Loucy (cell line): ENCODE results near the gene EPN2.

Experiments used
- H2AFZ ChIP-seq: fragments of 200-600 bp; sonication (generic); 2 replicates; pipeline ENCODE4 v1.6.0; 2016; ENCODE audit warnings: antibody characterized with exemption, mild to moderate bottlenecking, low read length, moderate library complexity
- H3F3A ChIP-seq: fragments of 200-600 bp; 2 replicates; pipeline ENCODE4 v1.6.0; 2016; ENCODE audit warnings: antibody characterized with exemption, low read depth, mild to moderate bottlenecking
- H3K27me3 ChIP-seq: fragments of 200-600 bp; sonication (generic); 2 replicates; pipeline ENCODE4 v1.6.1; 2014; ENCODE audit warnings: low read length, mild to moderate bottlenecking; ENCODE audit not compliant: insufficient read depth, poor library complexity, severe bottlenecking
- H3K36me3 ChIP-seq: fragments of 200-600 bp; sonication (generic); 2 replicates; pipeline ENCODE4 v1.6.1; 2016; ENCODE audit warnings: low read length; ENCODE audit not compliant: insufficient read depth
- H3K4me1 ChIP-seq: fragments of 200-600 bp; sonication (generic); 2 replicates; pipeline ENCODE4 v1.5.1; 2014; ENCODE audit warnings: low read length, mild to moderate bottlenecking; ENCODE audit not compliant: insufficient read depth, poor library complexity, severe bottlenecking
- H3K4me2 ChIP-seq: fragments of 200-600 bp; sonication (generic); 2 replicates; pipeline ENCODE4 v1.6.0; 2014; ENCODE audit warnings: antibody characterized with exemption, low read length, low read depth, mild to moderate bottlenecking; ENCODE audit not compliant: poor library complexity, severe bottlenecking
- H3K4me3 ChIP-seq: fragments of 200-600 bp; sonication (generic); 2 replicates; pipeline ENCODE4 v1.5.1; 2014; ENCODE audit warnings: low read length, mild to moderate bottlenecking, mixed read lengths; ENCODE audit not compliant: poor library complexity, severe bottlenecking
- H3K79me2 ChIP-seq: fragments of 200-600 bp; sonication (generic); 2 replicates; pipeline ENCODE4 v1.6.1; 2014; ENCODE audit warnings: low read length; ENCODE audit not compliant: insufficient read depth
- H3K9ac ChIP-seq: fragments of 200-600 bp; sonication (generic); 2 replicates; pipeline ENCODE4 v1.6.0; 2014; ENCODE audit warnings: mild to moderate bottlenecking, low read depth, low read length, moderate library complexity; ENCODE audit not compliant: poor library complexity, severe bottlenecking
- H3K9me2 ChIP-seq: fragments of 200-600 bp; sonication (generic); replicated peaks from 2 replicates; pipeline ENCODE4 v1.6.1; 2016; ENCODE audit warnings: low read depth, low read length, mixed read lengths
- H3K9me3 ChIP-seq: fragments of 200-600 bp; sonication (generic); 2 replicates; pipeline ENCODE4 v1.6.1; 2014; ENCODE audit warnings: mild to moderate bottlenecking, antibody characterized with exemption, low read length, low read depth; ENCODE audit not compliant: insufficient read depth
- H4K20me1 ChIP-seq: fragments of 200-600 bp; sonication (generic); 2 replicates; pipeline ENCODE4 v1.6.0; 2014; ENCODE audit warnings: antibody characterized with exemption, low read length, mild to moderate bottlenecking; ENCODE audit not compliant: insufficient read depth, poor library complexity, severe bottlenecking
- EZH2phosphoT487 ChIP-seq: fragments of 200-600 bp; IDR thresholded peaks from 2 replicates; pipeline ENCODE4 v1.6.1; 2018; ENCODE audit warnings: antibody characterized with exemption, mild to moderate bottlenecking, moderate library complexity, borderline replicate concordance
- TF ChIP-seq, protein P1 (sequence below): fragments of 200-600 bp; sonication (generic); conservative IDR thresholded peaks from 2 replicates; pipeline ENCODE4 v1.5.1; 2014; ENCODE audit warnings: mild to moderate bottlenecking, antibody characterized with exemption, low read length

Gene EPN2

DNA sequence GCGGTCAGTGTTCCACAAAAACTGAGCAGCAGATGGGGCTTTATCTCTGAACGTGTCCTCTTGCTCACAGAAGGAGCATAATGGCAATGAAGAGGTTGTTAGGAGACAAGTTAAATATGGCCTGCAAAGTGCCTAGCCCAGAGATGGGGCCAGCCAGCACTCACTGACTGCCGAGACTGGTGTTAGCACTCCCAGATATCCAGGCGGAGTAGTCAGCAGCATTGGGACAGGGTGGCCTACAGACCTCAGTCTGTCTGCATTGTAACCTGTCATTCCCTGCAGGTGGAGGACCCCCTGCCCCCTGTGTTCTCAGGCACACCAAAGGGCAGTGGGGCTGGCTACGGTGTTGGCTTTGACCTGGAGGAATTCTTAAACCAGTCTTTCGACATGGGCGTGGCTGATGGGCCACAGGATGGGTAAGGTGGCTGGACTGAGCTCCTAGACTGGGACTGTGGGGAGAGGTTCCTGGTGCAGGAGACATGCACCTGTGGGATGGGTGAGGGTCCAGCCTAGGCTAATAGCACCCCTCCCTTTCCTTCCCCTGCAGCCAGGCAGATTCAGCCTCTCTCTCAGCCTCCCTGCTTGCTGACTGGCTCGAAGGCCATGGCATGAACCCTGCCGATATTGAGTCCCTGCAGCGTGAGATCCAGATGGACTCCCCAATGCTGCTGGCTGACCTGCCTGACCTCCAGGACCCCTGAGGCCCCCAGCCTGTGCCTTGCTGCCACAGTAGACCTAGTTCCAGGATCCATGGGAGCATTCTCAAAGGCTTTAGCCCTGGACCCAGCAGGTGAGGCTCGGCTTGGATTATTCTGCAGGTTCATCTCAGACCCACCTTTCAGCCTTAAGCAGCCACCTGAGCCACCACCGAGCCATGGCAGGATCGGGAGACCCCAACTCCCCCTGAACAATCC is 145.6 kb downstream of the EPN2 start:
- Histone ChIP-seq H4K20me1 (no peaks in the 10 kb centered on the region), H3K4me2 (no peak overlapping the region), H3K36me3 (peaks cover 14% of the 10 kb centered on the region; the same call in 1 of the 2 replicates), H2AFZ (no peak overlapping the region), H3K27me3 (no peaks in the 10 kb centered on the region), H3F3A (no peaks in the 10 kb centered on the region), H3K9me3 (no peaks in the 10 kb centered on the region), H3K9me2 (no peaks in the 10 kb centered on the region), H3K4me1 (peaks cover 11% of the 10 kb centered on the region), H3K9ac (no peak overlapping the region), H3K79me2 (peaks cover 24% of the 10 kb centered on the region), H3K4me3 (no peak overlapping the region)
- TF ChIP-seq, protein P1, sequence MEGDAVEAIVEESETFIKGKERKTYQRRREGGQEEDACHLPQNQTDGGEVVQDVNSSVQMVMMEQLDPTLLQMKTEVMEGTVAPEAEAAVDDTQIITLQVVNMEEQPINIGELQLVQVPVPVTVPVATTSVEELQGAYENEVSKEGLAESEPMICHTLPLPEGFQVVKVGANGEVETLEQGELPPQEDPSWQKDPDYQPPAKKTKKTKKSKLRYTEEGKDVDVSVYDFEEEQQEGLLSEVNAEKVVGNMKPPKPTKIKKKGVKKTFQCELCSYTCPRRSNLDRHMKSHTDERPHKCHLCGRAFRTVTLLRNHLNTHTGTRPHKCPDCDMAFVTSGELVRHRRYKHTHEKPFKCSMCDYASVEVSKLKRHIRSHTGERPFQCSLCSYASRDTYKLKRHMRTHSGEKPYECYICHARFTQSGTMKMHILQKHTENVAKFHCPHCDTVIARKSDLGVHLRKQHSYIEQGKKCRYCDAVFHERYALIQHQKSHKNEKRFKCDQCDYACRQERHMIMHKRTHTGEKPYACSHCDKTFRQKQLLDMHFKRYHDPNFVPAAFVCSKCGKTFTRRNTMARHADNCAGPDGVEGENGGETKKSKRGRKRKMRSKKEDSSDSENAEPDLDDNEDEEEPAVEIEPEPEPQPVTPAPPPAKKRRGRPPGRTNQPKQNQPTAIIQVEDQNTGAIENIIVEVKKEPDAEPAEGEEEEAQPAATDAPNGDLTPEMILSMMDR: no peak
- TF ChIP-seq EZH2phosphoT487: no peak

DNA sequence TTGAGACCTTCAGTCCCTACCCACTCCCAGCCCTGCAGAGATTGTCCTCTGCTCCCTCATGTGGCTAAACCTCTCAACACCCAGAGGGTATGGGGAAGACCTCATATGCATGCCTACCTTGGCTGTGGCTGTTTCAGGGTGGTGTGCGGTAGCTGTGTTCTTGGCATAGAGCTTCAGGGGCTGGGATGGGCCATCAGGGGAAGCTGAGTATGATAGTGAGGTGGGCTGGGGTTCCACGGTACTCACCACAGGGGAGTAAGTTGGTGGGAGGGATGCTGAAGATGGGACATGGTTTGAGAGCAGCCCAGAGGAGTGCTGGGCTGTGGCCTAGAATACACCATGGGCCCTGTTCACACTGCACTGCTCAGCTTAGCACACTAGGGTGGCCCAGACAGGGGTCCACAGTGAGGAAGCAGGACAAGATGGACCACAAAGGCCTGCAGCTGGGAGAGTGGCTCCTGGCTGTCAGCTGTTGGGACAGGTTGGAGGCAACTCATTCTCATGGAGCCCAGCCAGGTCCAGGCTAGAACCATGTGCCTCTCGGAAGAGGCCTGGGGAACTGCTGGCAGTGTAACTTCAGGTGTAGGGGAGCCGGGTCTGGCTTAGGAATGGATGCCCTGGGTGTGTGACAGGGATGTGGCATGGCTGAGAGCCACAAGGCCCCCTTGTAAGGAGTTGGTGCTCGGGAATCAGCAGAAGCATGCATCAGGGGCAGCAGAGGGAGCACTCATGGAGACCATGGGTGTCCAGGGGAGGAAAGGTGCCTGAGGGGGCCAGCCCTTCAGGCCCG is 146.7 kb downstream of the EPN2 start:
- no peak overlapping the region for H3K4me2 ChIP-seq
- no peak overlapping the region for H3K4me3 ChIP-seq
- no peak overlapping the region for H3K9ac ChIP-seq
- no peak overlapping the region for H2AFZ ChIP-seq
- no peaks in the 10 kb centered on the region for H3F3A ChIP-seq
- H3K79me2 ChIP-seq: peaks cover 18% of the 10 kb centered on the region
- H3K9me3 ChIP-seq: no peaks in the 10 kb centered on the region
- no peak for TF ChIP-seq EZH2phosphoT487
- TF ChIP-seq, protein P1: no peak
- H3K36me3 ChIP-seq: peaks cover 14% of the 10 kb centered on the region; the same call in 1 of the 2 replicates
- H3K9me2 ChIP-seq: no peaks in the 10 kb centered on the region
- H4K20me1 ChIP-seq: no peaks in the 10 kb centered on the region
- H3K27me3 ChIP-seq: no peaks in the 10 kb centered on the region
- peaks cover 7% of the 10 kb centered on the region for H3K4me1 ChIP-seq

DNA sequence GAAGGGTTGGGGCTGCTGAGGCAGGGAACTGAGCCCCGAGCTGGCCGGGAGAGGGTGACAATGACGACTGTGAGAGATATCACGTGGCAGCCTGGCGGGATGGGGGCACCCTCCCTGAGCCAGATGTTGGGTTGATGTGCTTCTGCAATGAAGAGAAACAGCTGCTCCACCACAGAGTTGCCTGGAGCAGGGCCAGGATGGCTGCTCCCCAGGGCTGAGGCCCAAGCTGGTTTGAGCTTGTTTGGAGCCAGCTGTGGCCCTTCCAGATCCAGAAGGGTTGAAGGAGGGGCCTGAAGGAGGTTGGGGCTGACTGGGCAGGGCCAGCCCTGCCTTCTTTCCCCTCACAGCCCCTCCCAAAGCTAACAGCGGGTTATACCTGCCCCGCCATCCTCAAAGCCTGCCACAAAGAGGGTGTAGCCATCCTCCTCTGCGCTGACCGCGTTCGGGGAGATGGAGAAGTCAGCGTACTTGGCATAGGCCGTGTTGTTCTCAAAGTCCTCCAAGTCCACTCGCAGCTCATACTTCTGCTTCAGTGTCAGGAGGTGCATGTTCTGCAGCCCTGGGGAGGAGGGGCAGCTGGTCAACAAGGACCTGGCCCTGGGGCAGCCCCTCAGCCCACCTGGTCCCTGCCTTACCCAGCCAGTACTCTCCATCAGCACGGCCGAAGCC is 147.7 kb downstream of the EPN2 start:
- Histone ChIP-seq H3K9me2 (no peaks in the 10 kb centered on the region), H3K27me3 (no peaks in the 10 kb centered on the region), H3F3A (no peaks in the 10 kb centered on the region), H3K36me3 (peaks cover 14% of the 10 kb centered on the region; the same call in 1 of the 2 replicates), H3K79me2 (peaks cover 9% of the 10 kb centered on the region; the same call in 1 of the 2 replicates), H2AFZ (no peak overlapping the region), H3K4me2 (no peak overlapping the region), H3K4me3 (no peak overlapping the region), H3K4me1 (peaks cover 5% of the 10 kb centered on the region), H3K9ac (no peak overlapping the region), H4K20me1 (no peaks in the 10 kb centered on the region), H3K9me3 (no peaks in the 10 kb centered on the region)
- TF ChIP-seq EZH2phosphoT487: no peak
- TF ChIP-seq, protein P1: no peak
